GM23248 (cell line): ENCODE data around the gene TRAF2.

Source experiments
- EZH2 ChIP-seq: fragments of 200-600 bp; sonication (generic); IDR thresholded peaks from 2 replicates; pipeline ENCODE4 v1.6.1; 2018; ENCODE audit warnings: antibody characterized with exemption, mild to moderate bottlenecking; ENCODE audit not compliant: insufficient read depth, poor library complexity, severe bottlenecking
- EZH2phosphoT487 ChIP-seq: fragments of 200-600 bp; sonication (generic); IDR thresholded peaks from 2 replicates; pipeline ENCODE4 v1.6.1; 2018; ENCODE audit warnings: antibody characterized with exemption, moderate library complexity, mild to moderate bottlenecking, low read depth; ENCODE audit not compliant: insufficient read depth

DNA sequence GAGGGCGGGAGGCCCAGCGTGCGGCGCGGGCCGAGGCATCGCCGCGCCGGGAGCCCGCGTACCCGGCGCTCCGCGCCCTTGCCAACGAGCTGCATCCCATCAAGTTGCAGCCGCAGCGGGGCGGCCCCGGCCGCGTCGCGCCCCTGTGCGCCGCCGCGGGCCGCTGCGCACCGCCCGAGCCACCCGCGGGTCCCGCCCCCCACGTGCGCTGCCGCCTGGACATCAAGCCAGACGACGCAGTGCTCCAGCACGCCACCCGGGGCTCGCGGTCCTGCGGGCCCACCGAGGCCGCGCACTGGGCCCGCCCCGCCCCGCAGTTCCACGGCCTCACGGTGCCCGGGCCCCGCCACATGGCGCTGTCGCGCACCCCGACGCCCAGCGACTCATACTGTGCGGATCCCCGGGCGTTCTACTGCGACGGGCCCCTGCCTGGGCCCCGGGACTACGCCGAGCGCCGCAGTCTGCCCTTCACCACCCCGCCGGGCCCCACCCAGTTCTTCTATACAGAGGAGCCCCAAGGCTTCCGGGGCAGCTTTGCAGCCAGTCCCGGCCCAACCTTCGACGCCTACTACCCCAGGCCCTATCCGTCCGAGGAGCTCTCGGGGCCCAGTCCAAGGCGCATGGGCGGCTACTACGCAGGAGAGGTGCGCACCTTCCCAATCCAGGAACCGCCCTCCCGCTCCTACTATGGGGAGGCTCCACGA lies 41.4 kb upstream of the TRAF2 start:
- TF ChIP-seq EZH2phosphoT487 (peak; percentile 55; the same call in 1 of the 2 replicates), EZH2 (peak; percentile 83)
